ENCODE results near the gene SAP30L.

The SAP30L gene, protein sequence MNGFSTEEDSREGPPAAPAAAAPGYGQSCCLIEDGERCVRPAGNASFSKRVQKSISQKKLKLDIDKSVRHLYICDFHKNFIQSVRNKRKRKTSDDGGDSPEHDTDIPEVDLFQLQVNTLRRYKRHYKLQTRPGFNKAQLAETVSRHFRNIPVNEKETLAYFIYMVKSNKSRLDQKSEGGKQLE

DNA sequence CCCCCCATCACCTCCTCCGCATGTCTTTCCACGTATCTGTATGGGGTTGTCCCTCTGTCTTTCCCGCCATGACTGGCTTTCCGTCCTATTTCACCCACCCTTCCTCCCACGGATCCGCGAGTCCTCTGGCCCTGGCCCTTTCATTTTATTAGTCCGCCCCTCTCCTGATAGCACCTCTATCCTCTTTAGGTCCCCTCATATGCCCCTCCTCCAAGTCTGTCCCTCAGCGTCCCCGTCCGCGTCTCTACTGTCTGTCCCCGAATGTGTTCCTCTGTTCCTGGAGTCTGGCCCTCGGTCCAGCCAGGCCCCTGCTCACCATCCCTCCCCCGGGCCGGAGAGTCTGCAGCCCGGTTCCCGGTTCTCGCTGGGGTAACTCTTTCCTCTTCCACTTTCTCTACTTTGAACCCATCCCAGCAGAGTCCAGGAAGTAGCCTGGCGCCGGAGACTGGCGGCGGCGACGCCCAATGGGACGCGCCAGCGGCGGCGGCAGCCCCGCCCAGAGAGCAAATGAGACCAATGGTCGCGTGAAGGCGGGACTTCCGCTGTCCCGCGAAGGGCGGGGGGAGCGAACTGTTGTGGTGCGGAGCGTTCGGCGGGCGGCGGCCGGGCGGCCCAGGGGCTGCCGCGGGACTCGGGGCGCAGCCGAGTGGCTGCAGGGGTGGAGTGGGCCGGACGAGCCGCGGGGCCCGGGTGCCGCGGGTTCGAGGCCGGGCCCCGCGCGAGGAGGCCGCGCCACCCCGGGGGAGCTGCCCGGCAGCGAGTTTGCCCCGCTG lies at the start of gene SAP30L:
SAP30L (plus strand) TSS at position 576 of the 773 bp plus-strand sequence. CDS start 608 bp downstream, outside the sequence.
- peak; percentile 100 for DNase-seq (ENCODE audit: insufficient read length, low spot score)
- peak; percentile 85 for FAIRE-seq

DNA sequence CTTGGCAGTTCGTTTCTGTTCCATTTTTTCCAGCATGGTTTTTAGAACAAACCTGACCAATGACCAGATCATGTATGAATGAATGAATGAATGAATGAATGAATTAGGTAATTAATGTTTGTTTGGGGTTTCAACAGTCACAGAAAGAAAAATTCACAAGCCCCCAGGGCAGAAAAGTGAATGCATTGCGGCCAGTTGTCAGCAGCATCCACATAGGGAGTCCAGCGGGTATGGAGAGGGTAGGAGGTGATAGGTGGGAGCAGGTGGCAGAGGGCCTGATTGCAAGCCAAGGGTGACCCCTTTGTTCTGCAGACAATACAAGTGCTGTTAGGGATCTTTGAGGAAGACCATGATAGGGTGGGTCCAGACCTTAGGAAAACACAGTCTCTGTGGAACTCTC lies 49.7 kb upstream of the SAP30L start:
- DNase-seq (ENCODE audit: insufficient read length, low spot score) (no peak), FAIRE-seq (no peak)

DNA sequence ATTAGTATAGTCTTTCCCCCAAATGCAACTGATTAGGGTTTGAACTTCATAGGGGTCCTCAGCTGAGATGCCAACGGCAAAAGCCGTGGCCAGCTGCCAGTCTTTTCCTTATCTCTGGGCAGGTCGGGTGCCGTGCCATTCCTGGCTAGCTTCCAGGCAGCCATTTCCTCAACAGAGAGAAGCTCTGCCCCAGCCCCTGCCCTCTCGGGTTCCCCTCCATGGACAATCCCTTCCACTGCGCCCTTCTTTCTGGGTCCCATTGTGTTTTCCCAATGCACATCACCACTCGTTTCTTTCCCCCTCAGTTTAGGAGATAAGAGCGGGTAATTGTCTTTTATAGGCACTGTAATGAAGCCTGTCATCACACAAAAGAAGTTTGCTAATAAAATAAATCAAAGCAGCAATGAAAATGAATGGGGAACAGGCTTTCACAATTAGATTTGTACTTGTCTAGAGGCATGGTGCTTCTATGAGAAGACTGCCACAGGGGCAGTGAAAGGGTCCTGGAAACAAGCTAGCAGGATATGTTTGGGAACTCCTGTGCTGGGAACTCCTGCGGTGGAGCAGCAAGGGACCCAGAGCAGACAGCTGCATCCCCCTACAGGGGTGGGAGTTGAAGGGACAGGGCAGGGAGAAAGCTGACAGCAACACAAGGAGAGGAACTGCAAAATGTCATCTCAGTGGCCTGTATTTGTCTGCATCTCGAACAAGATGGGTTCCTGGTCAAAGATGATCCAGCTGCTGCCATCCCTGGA lies 48.0 kb upstream of the SAP30L start:
- DNase-seq (ENCODE audit: insufficient read length, low spot score) (no peak), FAIRE-seq (no peak)

DNA sequence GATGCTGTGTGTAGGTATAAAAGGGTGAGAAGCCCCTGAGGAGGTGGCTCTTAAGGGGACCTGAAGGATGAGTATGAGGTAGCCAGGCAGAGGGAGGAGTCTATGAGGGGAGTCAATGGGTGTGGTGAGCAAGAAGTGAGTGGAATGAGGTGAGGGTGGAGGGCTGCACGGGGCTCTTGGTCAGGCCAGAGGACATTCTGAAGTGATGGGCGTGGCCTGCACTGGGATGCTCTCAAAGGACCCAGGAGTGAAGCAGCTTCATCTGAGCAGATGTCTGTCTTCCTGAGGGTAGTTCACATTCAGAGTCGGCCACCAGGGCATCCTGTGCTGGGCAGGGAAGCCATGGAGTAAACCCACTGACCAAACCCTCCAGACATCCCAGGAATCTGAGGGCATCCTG lies 45.1 kb upstream of the SAP30L start:
- FAIRE-seq (no peak), DNase-seq (ENCODE audit: insufficient read length, low spot score) (no peak)

DNA sequence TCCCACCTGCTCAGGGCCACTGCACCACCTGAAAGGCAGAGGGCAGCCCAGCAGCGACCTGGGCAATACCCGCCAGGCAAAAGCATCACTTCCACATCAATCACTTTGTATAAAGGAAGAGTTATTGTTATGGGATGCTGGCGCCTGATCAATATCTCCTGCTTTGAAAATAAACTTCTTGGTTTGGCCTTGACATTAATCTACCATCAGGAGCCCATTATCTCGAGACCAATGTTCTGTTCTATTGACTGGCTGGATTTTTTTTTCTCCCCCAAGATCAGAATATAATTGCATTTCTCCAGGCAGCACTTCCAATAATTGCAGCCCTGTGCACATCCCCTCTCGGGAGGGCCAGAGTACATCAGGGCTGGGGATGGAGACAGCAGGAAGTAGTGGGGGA lies 44.4 kb upstream of the SAP30L start:
- FAIRE-seq (no peak), DNase-seq (ENCODE audit: insufficient read length, low spot score) (no peak)

DNA sequence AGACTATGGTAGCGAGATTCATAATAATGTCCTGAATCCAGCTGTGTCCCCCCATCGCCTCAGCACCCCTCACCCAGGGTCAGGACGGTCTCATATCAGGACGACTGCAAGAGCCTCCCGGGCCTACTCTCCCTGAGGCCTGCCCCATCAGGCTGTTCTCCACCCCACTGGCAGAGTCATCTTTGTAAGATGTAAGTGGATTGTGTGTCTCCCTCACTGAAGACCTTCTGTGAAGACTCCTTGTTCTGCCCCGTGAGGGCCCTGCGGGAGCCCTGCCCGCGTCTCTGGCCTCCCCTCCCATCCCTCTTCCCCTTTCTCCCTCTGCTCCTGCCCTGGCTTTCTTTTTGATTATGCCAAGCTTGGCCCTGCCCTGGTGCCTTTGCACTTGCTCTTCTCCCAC lies 43.9 kb upstream of the SAP30L start:
- FAIRE-seq (no peak), DNase-seq (ENCODE audit: insufficient read length, low spot score) (no peak)

DNA sequence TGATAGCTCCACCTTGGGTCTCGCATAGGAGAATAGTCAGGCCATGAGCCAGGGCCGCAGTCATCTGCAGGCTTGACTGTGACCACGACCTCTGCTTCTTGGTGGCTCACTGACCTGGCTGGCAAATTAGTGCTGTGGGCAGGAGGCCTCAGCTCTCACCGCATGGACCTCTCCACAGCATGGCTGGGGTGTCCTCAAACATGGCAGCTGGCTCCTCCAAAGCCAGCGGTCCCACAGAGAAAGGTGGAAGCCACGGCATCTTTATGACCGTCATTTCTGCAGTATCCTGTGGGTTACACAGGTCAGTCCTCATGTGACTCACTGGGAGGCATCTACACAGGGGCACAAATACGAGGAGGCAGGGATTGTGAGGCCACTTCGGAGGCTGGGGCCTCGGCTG lies 43.2 kb upstream of the SAP30L start:
- FAIRE-seq (no peak), DNase-seq (ENCODE audit: insufficient read length, low spot score) (no peak)

DNA sequence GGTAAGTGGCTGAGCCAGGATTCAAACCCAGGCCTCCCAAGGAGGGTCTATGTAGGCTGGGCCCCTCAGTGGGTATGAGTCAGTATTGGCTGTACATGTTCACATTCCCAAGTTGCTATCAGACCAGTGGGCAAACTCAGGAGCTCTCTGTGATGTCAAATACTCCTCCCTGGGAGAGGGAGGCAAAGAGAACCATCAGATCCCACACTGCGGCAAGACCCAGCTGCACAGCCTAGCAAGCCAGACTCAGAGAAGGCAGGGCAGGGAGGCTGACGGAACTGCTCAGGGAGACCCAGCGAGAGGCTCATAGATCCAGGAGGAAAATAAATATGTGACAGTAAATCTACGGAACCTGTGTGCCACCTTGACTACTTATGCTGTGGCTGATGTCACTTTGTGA lies 42.6 kb upstream of the SAP30L start:
- FAIRE-seq (no peak), DNase-seq (ENCODE audit: insufficient read length, low spot score) (no peak)

DNA sequence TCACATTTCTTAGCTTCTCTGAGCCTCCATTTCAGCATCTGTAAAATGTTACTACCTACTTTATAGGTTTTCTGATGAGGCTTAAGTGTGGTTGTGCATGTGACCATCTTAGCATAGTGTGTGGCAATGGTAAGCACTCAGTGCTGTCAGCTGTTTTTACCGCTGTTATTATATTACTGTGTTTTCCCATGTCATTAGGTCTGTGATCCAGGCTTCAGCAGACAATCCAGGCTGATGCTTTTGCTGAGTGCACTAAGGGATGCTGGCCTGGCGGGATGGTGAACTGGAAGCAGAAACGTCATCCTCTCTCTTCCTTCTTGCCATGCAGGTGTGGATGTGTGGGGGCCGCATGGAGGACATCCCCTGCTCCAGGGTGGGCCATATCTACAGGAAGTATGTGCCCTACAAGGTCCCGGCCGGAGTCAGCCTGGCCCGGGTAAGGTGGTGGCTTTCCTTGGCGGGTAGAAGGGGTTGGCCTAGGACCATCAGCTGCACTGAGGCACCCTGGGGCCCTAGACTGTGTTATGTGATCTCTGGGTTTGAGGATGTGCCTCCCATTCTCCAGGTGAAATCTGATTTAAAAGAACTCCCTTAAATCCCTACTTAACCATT lies 41.9 kb upstream of the SAP30L start:
- FAIRE-seq (no peak), DNase-seq (ENCODE audit: insufficient read length, low spot score) (no peak)

DNA sequence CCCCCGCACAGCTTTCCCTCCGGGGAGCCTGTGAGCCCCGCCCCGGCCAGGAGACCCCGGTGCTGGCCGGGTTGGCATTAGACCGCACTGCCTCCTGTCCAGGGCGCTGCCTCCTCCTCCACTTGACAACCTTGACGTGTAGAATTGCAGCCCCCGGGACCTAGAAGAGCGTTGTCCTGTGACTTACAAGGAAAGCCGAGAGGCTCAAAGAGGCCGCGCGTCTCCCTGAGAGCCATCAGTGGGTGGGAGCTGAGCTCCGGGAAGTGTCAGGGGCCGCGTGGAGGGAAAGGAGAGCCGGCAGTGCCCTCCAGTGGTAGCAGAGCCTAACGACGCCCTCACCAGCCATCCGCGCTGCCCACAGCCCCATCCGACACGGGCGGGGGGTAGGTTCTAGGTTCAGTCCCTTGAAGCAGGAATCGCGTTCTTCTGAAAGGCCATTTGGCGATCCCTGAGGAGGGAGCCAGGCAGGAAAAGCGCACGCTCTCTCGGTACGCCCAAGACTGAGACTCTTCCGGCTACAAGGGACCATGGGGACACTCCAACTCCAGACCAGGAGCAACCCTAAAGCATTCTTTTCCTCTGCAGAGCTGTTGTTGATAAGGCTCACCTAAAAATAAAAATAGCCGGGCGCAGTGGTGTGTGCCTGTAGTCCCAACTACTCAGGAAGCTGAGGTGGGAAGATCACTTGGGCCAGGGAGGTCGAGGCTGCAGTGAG lies 40.6 kb upstream of the SAP30L start:
- FAIRE-seq, result peak; percentile 4
- DNase-seq (ENCODE audit: insufficient read length, low spot score), result peak; percentile 88

DNA sequence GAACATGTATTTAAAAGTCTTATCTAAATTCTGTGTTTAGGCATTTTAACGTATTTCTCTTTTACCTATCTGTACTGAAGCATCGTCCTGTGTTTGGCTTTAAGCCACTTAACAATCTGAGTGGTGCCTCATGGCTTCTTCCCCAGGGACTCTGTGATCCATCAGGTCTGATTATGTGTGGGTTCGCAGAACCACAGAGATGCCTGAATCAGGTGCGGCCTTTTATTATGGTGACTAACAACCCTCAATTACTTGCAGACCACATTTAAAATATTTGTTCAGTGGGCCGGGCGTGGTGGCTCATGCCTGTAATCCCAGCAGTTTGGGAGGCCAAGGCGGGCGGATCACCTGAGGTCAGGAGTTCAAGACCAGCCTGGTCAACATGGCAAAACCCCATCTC lies 39.6 kb upstream of the SAP30L start:
- no peak for DNase-seq (ENCODE audit: insufficient read length, low spot score)
- no peak for FAIRE-seq

DNA sequence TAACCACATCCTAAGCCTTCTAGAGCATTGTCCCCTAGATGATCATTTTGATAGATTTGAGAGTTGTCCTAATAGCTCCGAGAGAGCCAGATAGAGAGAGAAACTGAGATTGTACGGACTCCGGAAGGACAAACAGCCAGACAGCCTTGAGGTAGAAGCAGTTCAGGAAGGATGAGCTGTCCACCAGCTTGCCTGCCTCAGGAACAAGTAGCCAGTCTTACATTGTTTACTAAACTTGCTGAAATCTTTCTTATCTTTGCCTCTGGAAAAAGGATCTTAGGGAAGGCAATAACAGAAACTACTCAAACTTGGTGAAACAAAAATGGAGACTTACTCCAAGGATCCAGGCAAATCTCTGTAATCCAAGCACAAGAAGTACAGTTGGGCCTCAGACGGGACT lies 39.0 kb upstream of the SAP30L start:
- FAIRE-seq, result no peak

DNA sequence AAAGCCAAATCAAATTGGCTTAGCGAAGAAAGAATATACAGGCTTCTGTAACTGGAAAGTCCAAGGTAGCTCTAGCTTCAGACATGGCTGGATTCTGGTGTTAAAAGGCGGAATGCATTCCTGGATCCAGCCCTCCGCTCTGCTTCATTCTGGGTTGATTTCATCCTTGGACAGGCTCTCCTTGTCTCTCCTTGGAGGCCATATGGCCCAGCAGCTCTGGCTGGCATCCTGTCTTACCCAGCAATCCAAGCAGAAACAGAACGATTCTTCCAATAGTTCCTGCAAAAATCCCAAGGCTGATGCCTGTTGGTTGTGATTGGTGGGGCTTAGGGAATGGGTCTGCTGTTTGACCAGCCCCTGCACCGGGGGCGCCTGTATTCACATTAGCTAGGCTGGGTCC lies 37.0 kb upstream of the SAP30L start:
- DNase-seq (ENCODE audit: insufficient read length, low spot score), result no peak
- FAIRE-seq, result no peak

More for the DNA sequence above, 39.0 kb upstream of the SAP30L start:
- no peak for DNase-seq (ENCODE audit: insufficient read length, low spot score)

DNA sequence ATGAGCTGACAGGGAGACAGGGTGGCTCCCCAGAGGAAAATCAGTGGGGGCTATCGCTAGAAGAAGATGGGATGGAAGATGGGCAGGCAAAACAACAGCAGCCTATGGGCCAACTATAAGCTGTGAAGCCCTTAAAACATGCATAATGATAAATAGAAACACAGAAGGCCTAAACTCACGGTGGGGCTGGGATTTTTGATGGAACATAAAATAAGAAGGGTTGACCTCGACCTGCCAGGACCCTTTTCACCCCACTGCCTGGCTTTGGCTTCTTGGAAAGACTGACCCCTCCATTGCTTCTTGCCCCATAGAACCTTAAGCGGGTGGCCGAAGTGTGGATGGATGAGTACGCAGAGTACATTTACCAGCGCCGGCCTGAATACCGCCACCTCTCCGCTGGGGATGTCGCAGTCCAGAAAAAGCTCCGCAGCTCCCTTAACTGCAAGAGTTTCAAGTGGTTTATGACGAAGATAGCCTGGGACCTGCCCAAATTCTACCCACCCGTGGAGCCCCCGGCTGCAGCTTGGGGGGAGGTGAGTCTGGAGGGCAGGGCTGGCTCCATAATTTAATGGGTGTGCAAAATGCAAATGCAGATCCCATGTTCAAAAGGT lies 36.5 kb upstream of the SAP30L start:
- DNase-seq (ENCODE audit: insufficient read length, low spot score) (no peak), FAIRE-seq (no peak)

DNA sequence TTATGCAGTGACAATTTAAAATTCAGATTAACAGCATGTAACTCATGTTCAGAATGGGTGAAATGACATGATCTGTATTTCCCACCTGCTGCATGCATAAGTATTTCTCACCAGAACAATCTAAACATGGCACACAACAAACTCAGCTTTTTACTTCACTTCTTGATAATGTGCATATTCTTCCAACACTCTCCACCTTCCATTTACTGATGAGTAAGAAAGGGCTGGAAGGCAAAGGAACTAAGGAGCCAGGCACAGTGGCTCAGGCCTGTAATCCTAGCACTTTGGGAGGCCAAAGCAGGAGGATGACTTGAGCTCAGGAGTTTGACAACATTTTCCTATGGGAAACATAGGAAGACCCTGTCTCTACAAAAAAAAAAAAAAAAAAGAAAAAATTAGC lies 35.8 kb upstream of the SAP30L start:
- no peak for FAIRE-seq
- no peak for DNase-seq (ENCODE audit: insufficient read length, low spot score)

DNA sequence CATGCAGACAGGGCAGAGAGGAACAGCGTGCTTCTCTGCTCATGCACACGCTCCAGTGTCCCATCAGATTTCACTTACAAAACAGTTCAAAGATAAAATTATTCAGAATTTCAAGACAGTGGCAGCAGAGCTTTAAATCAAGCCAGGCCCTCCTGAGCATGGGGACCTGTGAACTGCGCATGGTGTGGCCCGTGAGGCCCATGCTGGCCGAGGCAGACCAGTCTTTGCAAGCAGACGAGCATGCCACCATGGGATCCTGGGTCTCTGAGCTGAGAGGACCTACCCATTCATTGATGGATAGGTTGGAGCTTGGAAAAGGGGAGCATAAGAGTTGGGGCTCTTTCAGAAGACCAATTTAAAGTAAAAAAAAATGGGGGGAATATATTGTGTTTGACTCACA lies 35.0 kb upstream of the SAP30L start:
- DNase-seq (ENCODE audit: insufficient read length, low spot score), result no peak
- no peak for FAIRE-seq

DNA sequence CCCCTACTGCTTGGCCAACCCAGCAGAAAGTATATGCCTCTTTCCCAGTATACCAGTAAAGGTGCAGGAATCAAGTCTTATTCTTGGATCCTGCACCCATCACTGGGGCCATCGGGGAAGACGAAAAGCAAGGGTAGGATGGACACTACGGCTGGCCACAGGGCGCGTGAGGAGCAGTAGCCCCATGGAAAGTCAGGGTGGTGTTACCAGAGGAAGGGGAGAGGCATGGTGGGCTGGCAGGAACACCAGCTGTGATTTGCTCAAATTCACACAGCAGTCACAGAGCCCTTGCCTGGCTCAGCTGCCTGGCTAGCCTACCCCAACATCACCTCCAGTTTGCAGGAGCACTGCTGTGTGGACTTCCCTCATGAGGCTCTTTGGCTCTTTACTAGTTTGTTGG lies 34.5 kb upstream of the SAP30L start:
- DNase-seq (ENCODE audit: insufficient read length, low spot score) (no peak), FAIRE-seq (no peak)

DNA sequence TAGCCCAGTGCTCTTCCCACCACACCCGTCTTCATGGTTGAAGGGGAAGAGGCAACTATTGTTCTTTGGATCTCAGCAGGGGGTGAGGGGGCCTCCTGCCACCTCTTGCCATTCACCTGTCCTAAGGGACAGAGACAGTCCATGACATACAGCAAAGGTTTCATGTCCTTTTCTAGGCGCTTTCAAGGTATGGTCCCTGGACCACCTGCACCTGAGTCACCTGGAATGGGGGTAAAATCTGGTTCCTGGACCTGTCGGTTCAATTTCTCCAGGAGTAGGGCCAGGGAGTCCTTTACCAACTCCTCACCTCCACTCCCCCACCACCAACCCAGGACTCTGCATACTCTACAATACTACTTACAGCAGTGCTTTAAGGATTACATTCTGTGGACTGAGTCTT lies 33.5 kb upstream of the SAP30L start:
- DNase-seq (ENCODE audit: insufficient read length, low spot score) (no peak), FAIRE-seq (no peak)

DNA sequence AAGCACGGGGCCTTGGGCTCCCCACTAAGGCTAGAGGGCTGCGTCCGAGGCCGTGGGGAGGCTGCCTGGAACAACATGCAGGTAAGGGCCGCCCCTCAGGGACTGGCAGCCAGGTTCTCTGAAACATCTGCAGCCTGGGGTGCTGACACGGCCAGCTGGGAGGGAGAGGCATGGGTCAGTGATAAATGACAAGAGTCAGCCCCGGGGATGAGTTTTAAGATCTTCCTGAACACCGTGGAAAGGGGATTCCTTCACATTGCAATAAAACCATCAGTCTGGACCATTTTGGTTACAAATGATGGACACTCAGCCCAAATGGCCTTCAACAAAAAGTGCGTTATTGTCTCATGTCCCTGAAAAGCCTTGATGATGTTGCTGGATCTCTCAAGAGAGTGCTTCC lies 32.9 kb upstream of the SAP30L start:
- no peak for FAIRE-seq
- no peak for DNase-seq (ENCODE audit: insufficient read length, low spot score)

DNA sequence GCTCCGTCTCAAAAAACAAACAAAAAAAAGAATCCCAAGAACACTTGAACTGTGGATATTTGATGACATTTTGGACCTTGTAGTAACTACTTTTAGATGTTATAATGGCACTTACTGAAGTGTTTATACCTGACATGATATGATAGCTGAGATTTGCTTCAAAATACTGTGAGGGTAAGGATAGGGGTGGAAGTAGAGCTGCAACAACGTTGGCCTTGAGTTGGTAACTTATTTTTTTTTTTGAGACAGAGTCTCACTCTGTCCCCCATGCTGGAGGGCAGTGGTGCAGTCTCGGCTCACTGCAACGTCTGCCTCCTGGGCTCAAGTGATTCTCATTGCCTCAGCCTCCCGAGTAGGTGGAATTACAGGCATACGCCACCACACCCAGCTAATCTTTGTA lies 30.7 kb upstream of the SAP30L start:
- DNase-seq (ENCODE audit: insufficient read length, low spot score), result no peak
- FAIRE-seq, result no peak
